Activated T-cell treated with anti-CD3 and anti-CD28 coated beads, Interleukin-2, amount 50 U/mL, for 72 hours (primary cell): ENCODE results near the gene CTNNA2. TPM values are rescaled to one million over a fixed set of nuclear protein-coding genes. Genes with fewer than 3 reads are reported as not detected.

Experiments
- ATAC-seq, 2 donors: fragments of 150-1000 bp; cut with Tn5 transposase; replicated peaks in 1 of 2; 2 replicates each; pipeline ENCODE4 v1.10.0; 2021; ENCODE audit warnings: moderate library complexity in 2 of 2, mild to moderate bottlenecking in 1 of 2
- DNase-seq, 2 donors: peaks; one replicate each; pipeline ENCODE4 v3.0.0; 2021 to 2022; ENCODE audit warnings: mixed read lengths in 1 of 2
- H3K27ac Mint-ChIP-seq: one replicate; pipeline ENCODE4 v1.8.0; 2022; ENCODE audit warnings: mild to moderate bottlenecking, moderate library complexity, mixed read lengths
- H3K27me3 Mint-ChIP-seq: one replicate; pipeline ENCODE4 v1.8.0; 2022; ENCODE audit warnings: low read depth, mixed read lengths
- H3K36me3 Mint-ChIP-seq, 2 donors: one replicate each; pipeline ENCODE4 v1.8.0; 2022; ENCODE audit warnings: mixed read lengths in 2 of 2, mild to moderate bottlenecking in 1 of 2; ENCODE audit not compliant: insufficient read depth in 2 of 2
- H3K4me1 Mint-ChIP-seq: one replicate; pipeline ENCODE4 v1.8.0; 2022; ENCODE audit warnings: low read depth, mixed read lengths
- H3K4me3 Mint-ChIP-seq, 2 donors: one replicate each; pipeline ENCODE4 v1.8.0; 2022; ENCODE audit warnings: mild to moderate bottlenecking in 2 of 2, mixed read lengths in 2 of 2, moderate library complexity in 2 of 2
- H3K9me3 Mint-ChIP-seq, 2 donors: one replicate each; pipeline ENCODE4 v1.8.0; 2022; ENCODE audit warnings: mixed read lengths in 2 of 2
- total RNA-seq, 2 donors: library from RNA; stranded (reverse); gene quantifications; one replicate each; pipeline ENCODE4 v1.2.3, GENCODE V29; 2022

The CTNNA2 gene
- total RNA-seq, 2 donors from 2014 or later = not detected

DNA sequence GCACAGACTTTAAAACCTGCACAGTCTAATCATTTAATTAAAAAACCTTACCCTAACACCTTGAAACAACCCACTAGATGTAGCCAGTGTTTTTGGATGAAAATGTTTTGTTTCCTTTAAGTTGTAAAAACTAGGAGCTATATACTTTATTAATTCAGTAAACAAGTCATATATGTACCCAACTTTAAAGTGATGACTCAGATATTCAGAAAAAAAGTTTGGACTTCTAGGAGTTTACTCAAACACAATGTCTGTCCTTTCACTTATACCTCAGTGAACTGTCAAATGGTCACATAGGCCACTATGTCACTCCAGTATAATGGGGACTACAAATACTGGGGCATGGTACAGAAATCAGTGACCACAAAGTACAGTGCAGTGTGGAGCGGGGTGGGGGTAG, 431.4 kb downstream of the CTNNA2 start:
- no peak overlapping the region for H3K27ac Mint-ChIP-seq
- ATAC-seq (no peak), DNase-seq (no peak)
- H3K4me3 Mint-ChIP-seq = no peak overlapping the region
- H3K27me3 Mint-ChIP-seq = no peaks in the 10 kb centered on the region
- no peaks in the 10 kb centered on the region for H3K4me1 Mint-ChIP-seq
- no peaks in the 10 kb centered on the region for H3K36me3 Mint-ChIP-seq
- H3K9me3 Mint-ChIP-seq = peaks cover 0 to 2% of the 10 kb centered on the region in 2 donors

DNA sequence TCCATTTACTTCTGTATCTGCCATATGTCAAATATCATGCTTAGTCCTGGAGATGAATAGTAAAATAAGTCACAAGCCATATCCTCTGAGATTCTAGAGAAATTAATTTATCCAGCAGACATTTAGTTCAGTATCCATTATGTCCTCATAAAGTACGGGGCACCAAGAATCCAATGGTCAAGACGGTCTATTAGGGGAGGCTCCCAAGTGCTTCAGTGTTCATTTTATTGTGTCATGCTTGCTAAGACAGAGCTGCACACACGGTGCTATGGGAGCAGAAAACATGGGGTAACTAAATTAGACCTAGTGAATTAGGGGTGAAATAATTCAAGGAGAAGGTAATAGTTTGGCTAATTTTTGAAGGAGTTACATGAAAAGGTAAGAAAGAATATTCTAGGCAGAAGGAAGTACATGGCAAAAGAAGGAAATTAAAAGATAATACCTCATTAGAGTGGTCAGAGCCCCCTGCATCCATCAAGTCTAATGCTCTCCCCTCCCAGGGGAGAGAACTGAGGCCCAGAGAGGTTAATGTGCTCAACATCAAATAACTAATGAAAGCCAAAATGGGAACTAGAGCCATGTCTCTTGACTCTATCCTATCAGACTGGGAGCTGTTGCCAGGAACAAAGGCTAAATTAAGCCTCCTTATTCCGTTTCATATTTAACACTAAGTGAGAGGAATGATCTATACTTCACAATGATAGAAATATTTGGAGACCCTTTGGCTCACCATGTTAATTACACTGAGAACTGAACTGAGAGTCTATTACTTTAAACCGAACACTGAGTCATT, 433.0 kb downstream of the CTNNA2 start:
- Mint-ChIP-seq H3K36me3 (no peaks in the 10 kb centered on the region), H3K27ac (no peak overlapping the region), H3K4me3 (no peak overlapping the region), H3K4me1 (no peaks in the 10 kb centered on the region), H3K27me3 (no peaks in the 10 kb centered on the region), H3K9me3 (peaks cover 0 to 2% of the 10 kb centered on the region in 2 donors)
- DNase-seq (no peak), ATAC-seq (no peak)

DNA sequence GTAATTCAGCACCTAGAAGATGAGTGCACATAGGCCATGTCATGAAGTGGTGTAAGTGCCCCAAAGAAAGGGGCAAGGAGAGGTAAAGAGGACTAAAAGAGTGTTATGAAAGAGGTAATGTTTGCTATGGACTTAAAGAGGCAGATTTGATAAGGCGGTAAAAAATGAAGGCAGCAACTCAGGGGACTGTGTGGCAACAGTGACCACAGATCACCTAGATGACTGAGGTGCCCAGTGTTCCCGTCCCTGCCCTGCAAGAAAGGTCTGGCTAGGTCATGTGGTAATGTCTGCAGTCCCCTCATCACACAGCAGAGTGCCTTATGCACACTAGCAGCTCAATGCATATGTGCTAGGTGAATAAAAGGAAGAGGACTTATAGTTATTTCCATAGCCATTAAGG, 434.9 kb downstream of the CTNNA2 start:
- no peaks in the 10 kb centered on the region for H3K27me3 Mint-ChIP-seq
- H3K27ac Mint-ChIP-seq = no peak overlapping the region
- no peaks in the 10 kb centered on the region for H3K4me1 Mint-ChIP-seq
- no peak overlapping the region for H3K4me3 Mint-ChIP-seq
- H3K36me3 Mint-ChIP-seq = no peaks in the 10 kb centered on the region
- ATAC-seq (no peak), DNase-seq (no peak)
- peaks cover 0 to 2% of the 10 kb centered on the region in 2 donors for H3K9me3 Mint-ChIP-seq

GRCh38 chr2:79950526-79950925, 437.7 kb downstream of the CTNNA2 start:
- Mint-ChIP-seq H3K4me3 (no peak overlapping the region), H3K27me3 (no peaks in the 10 kb centered on the region), H3K9me3 (peaks cover 0 to 4% of the 10 kb centered on the region in 2 donors), H3K36me3 (no peaks in the 10 kb centered on the region), H3K27ac (no peak overlapping the region), H3K4me1 (no peaks in the 10 kb centered on the region)
- DNase-seq (no peak), ATAC-seq (no peak)

DNA sequence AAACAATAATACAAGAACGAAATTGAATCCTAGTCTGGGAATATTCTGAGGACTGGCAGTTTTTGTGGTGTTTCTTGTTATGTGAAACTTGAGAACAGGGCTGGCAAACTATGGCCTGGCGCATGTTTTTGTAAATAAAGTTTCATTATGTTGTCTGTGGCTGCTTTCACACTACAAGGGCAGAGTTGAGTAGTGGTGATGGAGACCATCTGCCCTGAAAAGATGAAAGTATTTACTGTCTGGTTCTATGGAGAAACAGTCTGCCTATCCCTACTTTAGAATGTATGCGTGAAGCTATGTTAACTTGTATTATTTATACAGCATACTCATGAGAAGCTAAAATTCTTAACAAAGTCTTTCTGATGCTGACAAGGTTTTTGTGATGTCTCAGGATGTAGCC, 439.8 kb downstream of the CTNNA2 start:
- no peaks in the 10 kb centered on the region for H3K36me3 Mint-ChIP-seq
- no peak overlapping the region for H3K27ac Mint-ChIP-seq
- no peaks in the 10 kb centered on the region for H3K27me3 Mint-ChIP-seq
- no peak overlapping the region for H3K4me3 Mint-ChIP-seq
- H3K9me3 Mint-ChIP-seq = peaks cover 0 to 4% of the 10 kb centered on the region in 2 donors
- H3K4me1 Mint-ChIP-seq = no peaks in the 10 kb centered on the region
- ATAC-seq = no peak
- no peak for DNase-seq

- H3K36me3 Mint-ChIP-seq = no peaks in the 10 kb centered on the region
- H3K4me3 Mint-ChIP-seq = no peak overlapping the region
- no peaks in the 10 kb centered on the region for H3K27me3 Mint-ChIP-seq
- H3K4me1 Mint-ChIP-seq = no peaks in the 10 kb centered on the region
- DNase-seq = no peak
- H3K9me3 Mint-ChIP-seq = peaks cover 0 to under 1% of the 10 kb centered on the region in 2 donors
- H3K27ac Mint-ChIP-seq = no peak overlapping the region
- ATAC-seq = no peak
Observed at GRCh38 chr2:79960035-79960434, 447.2 kb downstream of the CTNNA2 start.

DNA sequence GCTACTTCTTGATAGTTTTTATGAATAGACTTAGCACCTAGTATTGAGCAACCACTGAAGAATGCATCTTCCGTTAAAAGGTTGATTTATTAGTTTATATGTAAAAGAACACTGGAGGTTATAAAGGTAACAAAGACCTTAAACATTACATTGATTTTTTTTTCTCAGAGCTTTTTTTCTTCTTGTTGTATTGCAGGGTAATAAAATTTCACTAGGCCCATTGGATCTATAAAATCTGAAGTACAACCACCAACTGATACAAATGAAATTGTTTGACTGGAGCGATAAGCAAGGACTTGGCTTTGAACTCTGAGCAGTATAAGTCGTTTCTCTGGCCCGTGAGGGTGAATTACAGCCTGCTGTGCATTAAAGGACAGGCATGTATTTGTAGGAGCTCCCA, 447.7 kb downstream of the CTNNA2 start:
- no peak for ATAC-seq
- no peaks in the 10 kb centered on the region for H3K36me3 Mint-ChIP-seq
- DNase-seq = no peak
- no peak overlapping the region for H3K4me3 Mint-ChIP-seq
- no peaks in the 10 kb centered on the region for H3K4me1 Mint-ChIP-seq
- no peak overlapping the region for H3K27ac Mint-ChIP-seq
- no peaks in the 10 kb centered on the region for H3K27me3 Mint-ChIP-seq
- no peaks in the 10 kb centered on the region for H3K9me3 Mint-ChIP-seq

- DNase-seq = no peak
- no peak for ATAC-seq
- Mint-ChIP-seq H3K4me1 (no peaks in the 10 kb centered on the region), H3K4me3 (no peak overlapping the region), H3K27me3 (no peaks in the 10 kb centered on the region), H3K36me3 (peaks cover 0 to 3% of the 10 kb centered on the region in 2 donors), H3K27ac (no peak overlapping the region), H3K9me3 (peaks cover 2 to 9% of the 10 kb centered on the region in 2 donors)
Observed at GRCh38 chr2:79964966-79965365, 452.1 kb downstream of the CTNNA2 start.

DNA sequence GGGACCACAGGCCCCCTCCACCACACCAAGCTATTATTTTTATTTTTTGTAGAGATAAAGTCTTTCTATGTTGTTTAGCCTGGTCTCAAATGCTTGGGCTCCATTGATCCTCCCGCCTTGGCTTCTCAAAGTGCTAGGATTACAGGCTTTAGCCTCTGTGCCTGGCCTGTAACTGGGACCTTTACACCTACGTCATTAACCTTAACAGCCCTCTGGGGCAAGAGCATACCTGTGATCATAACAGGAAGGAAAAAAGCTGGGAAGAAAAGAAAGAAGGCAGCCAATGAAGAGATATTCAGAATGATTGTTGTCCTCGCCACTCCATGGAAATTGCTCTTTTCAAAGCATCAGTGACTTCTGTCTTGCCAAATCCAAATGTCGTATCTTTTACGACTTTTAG, 453.5 kb downstream of the CTNNA2 start:
- Mint-ChIP-seq H3K36me3 (peaks cover 0 to 3% of the 10 kb centered on the region in 2 donors), H3K27ac (no peak overlapping the region), H3K27me3 (no peaks in the 10 kb centered on the region), H3K4me3 (no peak overlapping the region), H3K9me3 (peaks cover 2 to 9% of the 10 kb centered on the region in 2 donors), H3K4me1 (no peaks in the 10 kb centered on the region)
- no peak for DNase-seq
- no peak for ATAC-seq

DNA sequence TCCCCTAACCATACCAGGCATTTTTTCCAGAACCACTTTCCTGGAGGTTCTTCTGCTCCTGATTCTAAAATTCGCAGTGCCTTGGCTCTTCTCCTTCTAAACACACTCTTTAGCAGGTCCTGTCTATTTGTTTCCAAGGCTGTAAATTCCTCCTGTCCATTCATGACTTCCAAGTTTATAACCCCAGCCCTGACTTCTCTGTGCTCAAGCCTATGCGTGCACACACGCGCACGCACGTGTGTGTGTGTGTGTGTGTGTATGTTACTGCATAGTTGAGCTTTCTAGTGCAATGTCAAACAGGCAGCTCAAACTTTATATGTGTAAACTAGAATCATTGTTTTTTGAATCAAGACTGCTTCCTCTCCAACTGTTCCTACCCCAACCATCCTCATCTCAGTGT, 454.0 kb downstream of the CTNNA2 start:
- H3K27ac Mint-ChIP-seq = no peak overlapping the region
- H3K4me3 Mint-ChIP-seq = no peak overlapping the region
- no peaks in the 10 kb centered on the region for H3K4me1 Mint-ChIP-seq
- H3K27me3 Mint-ChIP-seq = no peaks in the 10 kb centered on the region
- H3K36me3 Mint-ChIP-seq = peaks cover 0 to 3% of the 10 kb centered on the region in 2 donors
- ATAC-seq (no peak), DNase-seq (no peak)
- H3K9me3 Mint-ChIP-seq = peaks cover 2 to 9% of the 10 kb centered on the region in 2 donors

DNA sequence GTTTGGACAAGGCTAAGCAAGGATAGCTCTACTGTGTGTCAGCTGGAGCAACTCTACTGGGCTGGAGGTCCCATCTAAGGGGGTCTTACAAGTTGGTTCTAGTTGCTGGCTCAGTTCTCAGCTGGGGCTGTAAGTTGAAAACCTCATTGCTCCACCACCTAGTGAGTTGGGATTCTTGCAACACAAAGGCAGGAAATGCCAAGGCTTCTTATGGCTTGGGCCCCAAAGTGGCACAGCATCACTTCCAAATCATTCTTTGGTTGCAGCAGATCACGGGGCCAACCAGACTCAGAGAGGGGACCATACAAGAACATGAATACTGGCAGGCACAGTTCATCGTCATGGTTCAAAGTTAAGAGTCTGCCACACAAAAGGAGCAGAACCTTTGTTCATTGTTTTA, 459.0 kb downstream of the CTNNA2 start:
- H3K9me3 Mint-ChIP-seq = peaks cover 4 to 6% of the 10 kb centered on the region in 2 donors
- no peak for ATAC-seq
- H3K4me3 Mint-ChIP-seq = no peak overlapping the region

GRCh38 chr2:79972661-79973060, 459.8 kb downstream of the CTNNA2 start:
- DNase-seq (no peak), ATAC-seq (no peak)
- H3K4me1 Mint-ChIP-seq = no peaks in the 10 kb centered on the region
- H3K27ac Mint-ChIP-seq = no peak overlapping the region
- peaks cover 1 to 4% of the 10 kb centered on the region in 2 donors for H3K9me3 Mint-ChIP-seq
- H3K36me3 Mint-ChIP-seq = no peaks in the 10 kb centered on the region
- no peaks in the 10 kb centered on the region for H3K27me3 Mint-ChIP-seq
- no peak overlapping the region for H3K4me3 Mint-ChIP-seq

More for the DNA sequence above, 459.0 kb downstream of the CTNNA2 start:
- Mint-ChIP-seq H3K4me1 (no peaks in the 10 kb centered on the region), H3K27me3 (no peaks in the 10 kb centered on the region), H3K27ac (no peak overlapping the region), H3K36me3 (peaks cover 0 to 3% of the 10 kb centered on the region in 2 donors)
- no peak for DNase-seq

DNA sequence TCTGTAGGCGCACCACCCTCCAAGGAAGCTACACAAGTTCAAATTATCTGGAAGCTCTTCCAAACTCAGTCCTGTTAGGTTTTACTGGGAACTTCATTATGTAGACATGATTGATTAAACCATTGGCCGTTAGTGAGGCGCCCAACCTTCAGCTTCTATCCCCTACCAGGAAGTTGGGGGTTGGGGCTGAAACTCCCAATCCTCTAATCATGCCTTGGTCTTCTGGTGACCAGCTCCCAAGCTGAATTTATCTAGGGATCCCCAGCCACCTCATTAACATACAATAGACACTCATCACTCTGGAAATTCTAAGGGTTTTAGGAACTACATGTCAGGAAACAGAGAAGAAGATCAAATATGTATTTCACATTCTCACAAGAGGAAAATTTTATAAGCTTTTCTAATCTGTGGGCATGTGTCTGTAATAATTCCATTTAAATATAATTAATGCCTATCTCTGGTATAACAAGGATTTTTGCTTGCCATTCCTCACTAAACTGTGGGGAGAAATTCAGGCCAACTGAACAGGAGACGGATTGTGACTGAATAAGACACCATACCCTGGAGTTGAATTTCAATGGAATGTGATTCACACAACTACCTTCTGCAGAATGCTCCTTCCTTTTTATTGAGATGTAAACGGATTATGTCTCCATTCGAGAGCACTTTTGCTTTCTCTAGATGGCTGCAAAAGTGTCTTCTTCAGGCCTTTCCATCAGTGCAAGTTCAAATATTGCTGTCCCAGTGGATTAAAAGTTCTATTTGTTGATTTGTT, 463.1 kb downstream of the CTNNA2 start:
- no peaks in the 10 kb centered on the region for H3K27me3 Mint-ChIP-seq
- H3K9me3 Mint-ChIP-seq = peaks cover 2% of the 10 kb centered on the region in 2 donors

More for the DNA sequence above, 463.1 kb downstream of the CTNNA2 start:
- no peak for ATAC-seq
- H3K36me3 Mint-ChIP-seq = no peaks in the 10 kb centered on the region
- DNase-seq = no peak
- H3K27ac Mint-ChIP-seq = no peak overlapping the region
- no peak overlapping the region for H3K4me3 Mint-ChIP-seq
- no peaks in the 10 kb centered on the region for H3K4me1 Mint-ChIP-seq
